ENCODE results near the gene PTH1R.

DNA sequence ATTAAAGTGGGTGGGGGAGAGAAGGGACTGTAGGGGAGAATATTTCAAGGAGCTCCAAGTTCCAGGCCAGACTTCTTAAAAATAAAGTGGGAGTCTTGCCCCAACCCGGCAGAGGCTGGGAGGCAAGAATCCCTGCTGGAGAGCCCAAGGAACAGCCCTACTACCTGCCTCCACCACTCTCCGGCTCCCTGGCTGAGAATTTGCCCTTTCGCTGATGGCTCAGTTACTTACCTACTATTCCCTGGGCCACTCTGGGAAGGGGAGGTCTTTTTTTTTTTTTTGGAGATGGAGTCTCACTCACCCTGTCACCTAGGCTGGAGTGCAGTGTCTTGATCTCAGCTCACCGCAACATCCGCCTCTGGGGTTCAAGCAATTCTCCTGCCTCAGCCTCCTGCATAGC, 29.8 kb upstream of the PTH1R start:
- TF ChIP-seq CTCF (IDR thresholded peaks at IDR 0.05) (no peak), REST (IDR thresholded peaks at IDR 0.05; ENCODE audit: insufficient read depth in 1 of 2, low read depth in 2 of 2, low read length in 1 of 2) (no peak)

Measured in Panc1 (cell line).